ENCODE results near the gene ASAP2. TPM values are rescaled to one million over a fixed set of nuclear protein-coding genes. Genes with fewer than 3 reads are reported as not detected.

The ASAP2 gene
- total RNA-seq, 2 donors from 2014 or later, result 58.1 to 61.7 TPM

DNA sequence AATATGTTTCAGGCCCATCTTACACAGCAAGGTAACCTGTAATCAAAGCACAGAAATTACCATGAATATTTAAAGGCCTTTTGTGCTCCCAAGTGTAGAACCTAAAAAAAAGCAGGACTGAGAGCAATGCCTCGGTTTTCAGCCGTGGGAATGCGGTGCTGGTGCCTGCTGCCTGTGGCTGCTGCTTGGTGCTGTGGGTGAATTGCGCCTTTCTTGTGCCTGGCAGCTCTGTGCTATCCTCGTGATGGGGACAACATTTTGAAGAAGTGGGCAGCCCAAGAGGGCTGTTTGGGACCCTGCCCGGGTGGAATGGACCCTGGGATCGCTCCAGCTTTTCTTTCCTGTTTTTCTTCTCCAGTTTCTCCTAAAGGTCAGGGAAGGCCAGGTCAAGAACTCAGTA lies 91.2 kb downstream of the ASAP2 start:
- Histone ChIP-seq H3K9ac (ENCODE audit: low read depth in 2 of 2, low read length in 2 of 2) (no peak overlapping the region), H3K27ac (no peak overlapping the region), H3K9me3 (no peaks in the 10 kb centered on the region), H3K27me3 (no peaks in the 10 kb centered on the region), H3K36me3 (no peaks in the 10 kb centered on the region), H3K4me1 (no peaks in the 10 kb centered on the region), H3K4me3 (no peak overlapping the region)
- TF ChIP-seq, protein P1, sequence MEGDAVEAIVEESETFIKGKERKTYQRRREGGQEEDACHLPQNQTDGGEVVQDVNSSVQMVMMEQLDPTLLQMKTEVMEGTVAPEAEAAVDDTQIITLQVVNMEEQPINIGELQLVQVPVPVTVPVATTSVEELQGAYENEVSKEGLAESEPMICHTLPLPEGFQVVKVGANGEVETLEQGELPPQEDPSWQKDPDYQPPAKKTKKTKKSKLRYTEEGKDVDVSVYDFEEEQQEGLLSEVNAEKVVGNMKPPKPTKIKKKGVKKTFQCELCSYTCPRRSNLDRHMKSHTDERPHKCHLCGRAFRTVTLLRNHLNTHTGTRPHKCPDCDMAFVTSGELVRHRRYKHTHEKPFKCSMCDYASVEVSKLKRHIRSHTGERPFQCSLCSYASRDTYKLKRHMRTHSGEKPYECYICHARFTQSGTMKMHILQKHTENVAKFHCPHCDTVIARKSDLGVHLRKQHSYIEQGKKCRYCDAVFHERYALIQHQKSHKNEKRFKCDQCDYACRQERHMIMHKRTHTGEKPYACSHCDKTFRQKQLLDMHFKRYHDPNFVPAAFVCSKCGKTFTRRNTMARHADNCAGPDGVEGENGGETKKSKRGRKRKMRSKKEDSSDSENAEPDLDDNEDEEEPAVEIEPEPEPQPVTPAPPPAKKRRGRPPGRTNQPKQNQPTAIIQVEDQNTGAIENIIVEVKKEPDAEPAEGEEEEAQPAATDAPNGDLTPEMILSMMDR (IDR thresholded peaks at IDR 0.05), result no peak
- DNase-seq, result no peak
- intact Hi-C loops (cut with DNase I), result no loop called here

DNA sequence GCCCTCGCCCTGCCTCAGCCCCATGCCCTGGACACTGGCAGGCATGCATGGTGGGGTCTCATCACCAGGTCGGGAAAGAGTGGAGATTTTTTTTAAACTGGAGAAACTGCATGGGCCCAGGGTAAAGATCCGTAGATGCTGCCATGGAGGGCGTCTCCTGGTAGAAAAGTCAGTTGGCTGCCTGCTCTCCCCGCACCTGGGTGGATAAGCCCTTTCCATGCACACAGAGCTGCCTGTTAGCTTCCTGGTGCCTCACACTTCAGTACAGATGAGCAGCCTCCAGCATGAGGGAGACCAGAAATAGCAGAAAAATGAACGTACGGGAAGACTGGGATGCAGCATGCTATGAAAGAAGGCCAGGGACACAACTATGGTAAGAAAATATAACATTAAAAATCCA lies 92.0 kb downstream of the ASAP2 start:
- no peaks in the 10 kb centered on the region for H3K9me3 ChIP-seq
- no peaks in the 10 kb centered on the region for H3K27me3 ChIP-seq
- no peak overlapping the region for H3K27ac ChIP-seq
- no peaks in the 10 kb centered on the region for H3K36me3 ChIP-seq
- DNase-seq, result no peak
- TF ChIP-seq, protein P1 (IDR thresholded peaks at IDR 0.05), result no peak
- no peak overlapping the region for H3K9ac ChIP-seq (ENCODE audit: low read depth in 2 of 2, low read length in 2 of 2)
- no peaks in the 10 kb centered on the region for H3K4me1 ChIP-seq
- intact Hi-C loops (cut with DNase I), result no loop called here
- H3K4me3 ChIP-seq, result no peak overlapping the region

DNA sequence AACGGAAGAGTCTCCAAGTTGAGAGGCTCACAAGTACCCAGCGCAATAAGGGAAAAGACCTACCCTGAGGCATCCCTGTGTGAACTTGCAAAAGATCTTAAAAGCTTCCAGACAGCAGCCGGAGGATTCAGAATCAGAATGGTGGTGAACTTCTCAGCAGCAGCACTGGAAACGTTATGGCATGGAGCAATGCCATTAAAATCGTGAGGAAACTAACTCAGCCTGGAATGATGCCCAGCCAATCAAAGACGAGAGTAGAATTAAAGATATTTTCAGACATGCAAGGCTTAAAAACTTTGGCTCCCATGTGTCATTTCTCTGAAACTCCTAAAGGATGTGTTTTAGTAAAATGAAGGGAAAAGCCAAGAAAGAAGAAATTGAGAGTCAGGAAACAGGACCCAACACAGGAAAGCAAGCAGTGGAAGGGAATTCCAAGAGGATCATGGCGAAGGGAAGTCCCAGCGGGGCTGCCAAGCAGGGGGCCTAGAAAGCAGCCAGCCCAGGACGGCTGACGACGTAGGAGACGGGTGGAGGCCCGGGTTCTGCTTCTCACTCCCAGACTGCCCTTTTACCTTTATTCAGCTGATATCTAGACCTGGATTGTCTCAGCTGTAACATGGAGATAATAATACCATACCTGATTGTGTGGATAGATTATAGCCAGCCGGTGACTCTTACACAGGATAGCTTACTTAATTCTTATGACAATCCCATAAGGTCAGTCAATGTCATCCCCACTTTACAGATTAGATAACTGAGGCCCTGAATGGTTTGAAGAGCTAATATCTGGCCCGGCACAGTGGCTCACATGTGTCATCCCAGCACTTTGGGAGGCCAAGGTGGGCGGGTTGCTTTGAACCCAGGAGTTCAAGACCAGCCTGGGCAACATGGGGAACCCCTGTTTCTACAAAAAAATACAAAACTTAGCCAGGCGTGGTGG lies 92.8 kb downstream of the ASAP2 start:
- Histone ChIP-seq H3K9ac (ENCODE audit: low read depth in 2 of 2, low read length in 2 of 2) (no peak overlapping the region), H3K4me1 (no peaks in the 10 kb centered on the region), H3K9me3 (no peaks in the 10 kb centered on the region), H3K27ac (no peak overlapping the region), H3K27me3 (no peaks in the 10 kb centered on the region), H3K4me3 (no peak overlapping the region), H3K36me3 (no peaks in the 10 kb centered on the region)
- DNase-seq, result no peak
- intact Hi-C loops (cut with DNase I), result no loop called here
- TF ChIP-seq, protein P1 (IDR thresholded peaks at IDR 0.05), result no peak

DNA sequence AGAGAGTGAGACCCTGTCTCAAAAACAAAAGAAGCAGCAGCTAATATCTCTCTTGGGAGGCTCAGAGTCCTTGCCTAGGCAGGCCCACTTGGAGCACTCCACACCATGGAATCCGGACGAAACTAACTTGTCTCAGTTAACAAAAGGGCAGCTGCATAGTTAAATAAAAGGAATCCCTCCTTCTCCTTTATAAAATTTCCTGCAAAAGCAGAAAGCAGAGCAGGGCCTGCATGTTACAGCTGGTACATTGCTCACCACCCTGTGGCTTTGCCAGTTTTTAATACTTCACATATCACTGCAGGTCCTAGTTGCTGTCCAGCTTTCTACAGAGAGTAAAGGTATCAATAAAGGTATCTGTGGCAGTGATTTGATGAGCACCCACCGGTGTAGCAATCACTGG lies 93.6 kb downstream of the ASAP2 start:
- no peak overlapping the region for H3K4me3 ChIP-seq
- TF ChIP-seq, protein P1 (IDR thresholded peaks at IDR 0.05), result no peak
- no peak for DNase-seq
- H3K9me3 ChIP-seq, result no peaks in the 10 kb centered on the region
- no peaks in the 10 kb centered on the region for H3K4me1 ChIP-seq
- H3K27ac ChIP-seq, result no peak overlapping the region
- no peaks in the 10 kb centered on the region for H3K27me3 ChIP-seq
- no peak overlapping the region for H3K9ac ChIP-seq (ENCODE audit: low read depth in 2 of 2, low read length in 2 of 2)
- intact Hi-C loops (cut with DNase I), result no loop called here
- no peaks in the 10 kb centered on the region for H3K36me3 ChIP-seq

DNA sequence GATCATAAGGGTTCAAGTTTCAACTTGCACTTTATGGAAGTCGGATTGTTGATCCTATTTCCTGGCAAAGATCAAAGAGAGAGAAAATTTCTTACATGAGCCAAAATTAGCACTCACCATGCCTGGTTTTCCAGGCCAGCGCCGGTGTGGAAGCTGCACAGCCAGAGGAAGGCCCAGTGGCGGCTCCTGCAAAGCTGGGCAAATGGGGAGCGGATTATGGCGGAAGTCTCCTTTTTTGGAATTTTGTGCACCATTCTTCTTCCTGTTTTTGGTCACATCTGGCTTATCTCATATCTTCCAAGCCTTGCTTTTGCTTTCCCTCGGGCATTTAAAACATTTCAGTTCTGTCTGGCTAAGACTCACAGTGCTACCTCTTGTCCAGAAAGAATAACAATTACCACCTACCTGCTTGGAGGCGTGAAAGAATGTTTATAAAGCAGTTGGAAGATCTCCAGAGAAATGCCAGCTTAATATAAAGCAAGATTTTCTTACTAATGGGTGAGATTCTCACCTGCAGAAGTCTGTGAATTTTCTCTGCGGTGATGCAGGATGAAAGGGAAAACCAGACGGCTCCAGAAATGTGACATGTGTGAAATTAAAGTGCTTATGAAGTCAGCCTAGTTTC lies 94.3 kb downstream of the ASAP2 start:
- Histone ChIP-seq H3K27me3 (no peaks in the 10 kb centered on the region), H3K4me3 (no peak overlapping the region), H3K27ac (no peak overlapping the region), H3K36me3 (no peaks in the 10 kb centered on the region), H3K4me1 (no peaks in the 10 kb centered on the region), H3K9ac (ENCODE audit: low read depth in 2 of 2, low read length in 2 of 2) (no peak overlapping the region), H3K9me3 (no peaks in the 10 kb centered on the region)
- DNase-seq, result no peak
- intact Hi-C loops (cut with DNase I), result no loop called here
- TF ChIP-seq, protein P1 (IDR thresholded peaks at IDR 0.05), result no peak

All from colonic mucosa (tissue), 4 donors.